SK-N-SH treated with all-trans-retinoic acid at 6 μM for 48 hours (cell line): Measurements from ENCODE around the gene PIK3R1.

ENCODE experiments used
- ATAC-seq: fragments of 200-7000 bp; cut with Tn5 transposase; 3 replicates; pipeline ENCODE4 v1.9.1; 2020; ENCODE audit warnings: mild to moderate bottlenecking, moderate library complexity
- ARNTL ChIP-seq: fragments of 450-650 bp; formaldehyde crosslinking; IDR thresholded peaks from 2 replicates; pipeline ENCODE4 v1.5.0; 2020; ENCODE audit warnings: low read depth, mild to moderate bottlenecking, moderate library complexity, borderline replicate concordance
- BACH2 ChIP-seq: fragments of 250-450 bp; sonication (Bioruptor Pico); IDR thresholded peaks from 2 replicates; pipeline ENCODE4 v1.9.0; 2021; ENCODE audit warnings: mild to moderate bottlenecking, borderline replicate concordance
- CREB5 ChIP-seq: fragments of 250-450 bp; sonication (Bioruptor Pico); IDR thresholded peaks from 2 replicates; pipeline ENCODE4 v1.5.1; 2020; ENCODE audit warnings: low read depth, mild to moderate bottlenecking, moderate library complexity
- CSDC2 ChIP-seq: fragments of 250-450 bp; sonication (Bioruptor Pico); IDR thresholded peaks from 2 replicates; pipeline ENCODE4 v1.5.0; 2020; ENCODE audit warnings: mild to moderate bottlenecking, moderate library complexity
- ESRRG ChIP-seq: fragments of 250-450 bp; sonication (Bioruptor Pico); IDR thresholded peaks from 2 replicates; pipeline ENCODE4 v1.6.1; 2021; ENCODE audit warnings: mild to moderate bottlenecking
- ISL1 ChIP-seq: fragments of 250-450 bp; sonication (Bioruptor Pico); IDR thresholded peaks from 2 replicates; pipeline ENCODE4 v2.1.2; 2022; ENCODE audit warnings: mild to moderate bottlenecking, moderate library complexity
- PATZ1 ChIP-seq: fragments of 250-450 bp; sonication (Bioruptor Pico); IDR thresholded peaks from 2 replicates; pipeline ENCODE4 v1.8.0; 2020; ENCODE audit warnings: mild to moderate bottlenecking, moderate library complexity, borderline replicate concordance
- POU6F1 ChIP-seq: fragments of 250-450 bp; sonication (Bioruptor Pico); IDR thresholded peaks from 2 replicates; pipeline ENCODE4 v1.8.0; 2021; ENCODE audit warnings: low read depth, mild to moderate bottlenecking, moderate library complexity, borderline replicate concordance
- PPARA ChIP-seq: fragments of 250-450 bp; sonication (Bioruptor Pico); IDR thresholded peaks from 2 replicates; pipeline ENCODE4 v1.5.0; 2020; ENCODE audit warnings: mild to moderate bottlenecking, borderline replicate concordance
- RARB ChIP-seq: fragments of 250-450 bp; sonication (Bioruptor Pico); IDR thresholded peaks from 2 replicates; pipeline ENCODE4 v1.8.0; 2021; ENCODE audit warnings: mild to moderate bottlenecking, moderate library complexity
- SNAI2 ChIP-seq: fragments of 250-450 bp; sonication (Bioruptor Pico); IDR thresholded peaks from 2 replicates; pipeline ENCODE4 v1.5.0; 2020; ENCODE audit warnings: mild to moderate bottlenecking, moderate library complexity
- TCF4 ChIP-seq: fragments of 250-450 bp; sonication (Bioruptor Pico); IDR thresholded peaks from 2 replicates; pipeline ENCODE4 v1.8.0; 2021; ENCODE audit warnings: mild to moderate bottlenecking, moderate library complexity, borderline replicate concordance
- TOX ChIP-seq: fragments of 250-450 bp; sonication (Bioruptor Pico); IDR thresholded peaks from 2 replicates; pipeline ENCODE4 v1.8.0; 2021; ENCODE audit warnings: mild to moderate bottlenecking, moderate library complexity, borderline replicate concordance
- TSHZ2 ChIP-seq: fragments of 250-450 bp; sonication (Bioruptor Pico); IDR thresholded peaks from 2 replicates; pipeline ENCODE4 v1.5.0; 2020; ENCODE audit warnings: mild to moderate bottlenecking, moderate library complexity
- ZFP3 ChIP-seq: fragments of 250-450 bp; sonication (Bioruptor Pico); IDR thresholded peaks from 2 replicates; pipeline ENCODE4 v1.5.0; 2020; ENCODE audit warnings: mild to moderate bottlenecking, moderate library complexity
- ZFP30 ChIP-seq: fragments of 450-650 bp; formaldehyde crosslinking; IDR thresholded peaks from 2 replicates; pipeline ENCODE4 v1.5.0; 2022; ENCODE audit warnings: mild to moderate bottlenecking, moderate library complexity
- ZNF565 ChIP-seq: fragments of 450-650 bp; formaldehyde crosslinking; conservative IDR thresholded peaks from 2 replicates; pipeline ENCODE4 v1.5.0; 2020; ENCODE audit warnings: low read depth, mild to moderate bottlenecking, moderate library complexity
- ZNF70 ChIP-seq: fragments of 450-650 bp; formaldehyde crosslinking; IDR thresholded peaks from 2 replicates; pipeline ENCODE4 v1.5.0; 2020; ENCODE audit warnings: mild to moderate bottlenecking, moderate library complexity

Gene PIK3R1

GRCh38 chr5:68246802-68247201 is 31.2 kb downstream of the PIK3R1 start:
- ATAC-seq = no peak
- TF ChIP-seq ZNF565 (CRISPR knock-in tag) (no peak), ZNF70 (CRISPR knock-in tag) (no peak), TSHZ2 (no peak), ZFP30 (CRISPR knock-in tag) (no peak), CREB5 (CRISPR knock-in tag) (no peak), ARNTL (CRISPR knock-in tag) (no peak)
- TF ChIP-seq, all 23 proteins: peak for 0

GRCh38 chr5:68247627-68248026 is 32.1 kb downstream of the PIK3R1 start:
- TF ChIP-seq TSHZ2 (no peak), BACH2 (CRISPR knock-in tag) (no peak)
- no peak for ATAC-seq

GRCh38 chr5:68248896-68249295 is 33.3 kb downstream of the PIK3R1 start:
- ATAC-seq = no peak
- TF ChIP-seq PATZ1 (CRISPR knock-in tag) = no peak
- no peak for TF ChIP-seq PPARA
- TF ChIP-seq TCF4 (CRISPR knock-in tag) = no peak
- TF ChIP-seq ISL1 = no peak
- no peak for TF ChIP-seq TOX (CRISPR knock-in tag)
- no peak for TF ChIP-seq ZFP3
- no peak for TF ChIP-seq RARB (CRISPR knock-in tag)
- TF ChIP-seq CREB5 (CRISPR knock-in tag) = no peak
- TF ChIP-seq ESRRG (CRISPR knock-in tag) = no peak
- TF ChIP-seq SNAI2 (CRISPR knock-in tag) = no peak
- no peak for TF ChIP-seq ZNF70 (CRISPR knock-in tag)
- no peak for TF ChIP-seq BACH2 (CRISPR knock-in tag)
- no peak for TF ChIP-seq TSHZ2
- TF ChIP-seq CSDC2 (CRISPR knock-in tag) = no peak
- no peak for TF ChIP-seq ZFP30 (CRISPR knock-in tag)
- no peak for TF ChIP-seq ZNF565 (CRISPR knock-in tag)
- TF ChIP-seq POU6F1 (CRISPR knock-in tag) = no peak
